SJSA1 (cell line): ENCODE data around the gene FGF6. TPM values are rescaled to one million over a fixed set of nuclear protein-coding genes. Genes with fewer than 3 reads are reported as not detected.
A peak's percentile ranks its signal among the peaks of the same experiment; 100 is the strongest.
"Not testable (repeated sequence)": the region's sequence is repeated elsewhere in the genome, so short reads cannot be mapped to it uniquely, and the experiment has no call there.

ENCODE experiments used
- DNase-seq, 2 experiments: peaks; one replicate each; pipeline ENCODE4 v3.0.0-alpha.2; 2015 to 2020; ENCODE audit warnings: low spot score in 2 of 2, low read depth in 1 of 2
- H3K27ac ChIP-seq: fragments of 250-450 bp; sonication (Bioruptor Pico); 2 replicates; pipeline ENCODE4 v1.5.1; 2020; ENCODE audit warnings: mild to moderate bottlenecking, moderate library complexity
- H3K27me3 ChIP-seq: fragments of 250-450 bp; sonication (Bioruptor Pico); replicated peaks from 2 replicates; pipeline ENCODE4 v1.5.1; 2020; ENCODE audit warnings: mild to moderate bottlenecking, moderate library complexity
- H3K36me3 ChIP-seq: fragments of 250-450 bp; sonication (Bioruptor Pico); 2 replicates; pipeline ENCODE4 v1.5.1; 2020; ENCODE audit warnings: mild to moderate bottlenecking
- H3K4me1 ChIP-seq: fragments of 250-450 bp; sonication (Bioruptor Pico); replicated peaks from 2 replicates; pipeline ENCODE4 v1.6.1; 2021; ENCODE audit warnings: mild to moderate bottlenecking
- H3K4me3 ChIP-seq: fragments of 250-450 bp; sonication (Bioruptor Pico); 2 replicates; pipeline ENCODE4 v1.5.1; 2020; ENCODE audit warnings: mild to moderate bottlenecking
- H3K9me3 ChIP-seq: fragments of 250-450 bp; sonication (Bioruptor Pico); replicated peaks from 2 replicates; pipeline ENCODE4 v1.5.1; 2020; ENCODE audit warnings: mild to moderate bottlenecking
- total RNA-seq: library from RNA; depleted of rRNA; stranded (reverse); fragments of >200 nt; shearing (Covaris generic); gene quantifications from 2 replicates; pipeline ENCODE4 v1.2.3, GENCODE V29; 2014

The FGF6 gene
- total RNA-seq, 1 experiment from 2014 or later, result not detected

DNA sequence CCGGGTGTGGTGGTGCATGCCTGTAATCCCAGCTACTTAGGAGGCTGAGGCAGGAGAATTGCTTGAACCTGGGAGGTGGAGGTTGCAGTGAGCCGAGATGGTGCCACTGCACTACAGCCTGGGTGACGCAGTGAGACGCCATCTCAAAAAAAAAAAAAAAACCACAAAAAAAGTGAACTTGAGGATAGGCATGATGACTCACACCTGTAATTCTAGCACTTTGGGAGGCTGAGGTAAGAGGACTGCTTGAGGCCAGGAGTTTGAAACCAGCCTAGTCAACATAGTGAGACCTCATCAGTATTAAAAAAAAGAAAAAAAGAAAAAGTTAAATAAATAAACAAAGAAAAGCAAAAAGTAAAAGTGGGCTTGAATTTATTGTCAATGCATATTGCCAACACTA, 10.2 kb upstream of the FGF6 start:
- not testable (repeated sequence) for DNase-seq, H3K4me3 ChIP-seq, H3K4me1 ChIP-seq, H3K9me3 ChIP-seq, H3K27ac ChIP-seq, H3K27me3 ChIP-seq, H3K36me3 ChIP-seq

DNA sequence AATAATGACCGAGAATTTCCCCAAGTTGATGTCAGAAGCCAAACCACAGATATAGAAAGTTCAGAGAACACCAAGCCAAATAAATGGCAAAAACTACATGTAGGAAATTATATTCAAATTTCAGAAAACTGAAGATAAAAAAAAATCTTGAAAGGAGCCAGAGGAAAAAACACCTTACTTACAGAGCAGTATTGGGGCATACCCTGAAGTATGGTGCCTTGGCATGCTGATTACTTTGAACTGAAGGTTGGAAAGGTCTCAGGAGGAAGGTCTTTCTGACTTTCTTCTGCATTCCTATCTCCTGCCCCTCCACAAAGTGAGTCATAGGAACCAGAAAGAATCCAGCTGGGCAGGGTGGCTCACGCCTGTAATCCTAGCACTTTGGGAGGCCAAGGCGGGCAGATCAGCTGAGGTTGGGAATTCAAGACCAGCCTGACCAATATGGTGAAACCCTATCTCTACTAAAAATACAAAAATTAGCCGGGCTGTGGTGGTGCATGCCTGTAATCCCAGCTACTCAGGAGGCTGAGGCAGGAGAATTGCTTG, 8.8 kb upstream of the FGF6 start:
- DNase-seq, result no peak
- Histone ChIP-seq H3K36me3 (no peaks in the 10 kb centered on the region), H3K9me3 (no peaks in the 10 kb centered on the region; the same call in 1 of the 2 replicates), H3K27ac (no peak overlapping the region), H3K4me3 (no peak overlapping the region), H3K4me1 (no peaks in the 10 kb centered on the region), H3K27me3 (peaks cover 20% of the 10 kb centered on the region)

DNA sequence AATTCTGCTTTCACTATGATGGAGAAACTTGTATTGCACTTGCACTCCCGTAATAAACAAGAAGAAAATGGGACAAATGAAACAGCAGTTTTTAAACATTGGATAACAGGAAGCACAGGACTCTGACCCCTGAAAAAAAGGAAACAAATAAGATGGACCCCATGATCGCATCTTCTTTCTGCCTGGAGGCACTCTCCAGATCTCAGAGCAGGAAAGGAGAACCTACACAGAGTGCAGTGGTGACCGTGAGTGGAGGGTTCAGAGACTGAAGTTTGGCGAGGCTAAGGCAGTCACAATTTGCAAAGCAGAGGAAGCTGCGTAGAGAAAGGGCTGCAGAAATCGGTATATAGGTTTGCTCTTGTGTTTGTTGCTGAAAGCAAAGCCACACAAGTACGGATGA, 6.1 kb upstream of the FGF6 start:
- Histone ChIP-seq H3K27ac (no peak overlapping the region), H3K9me3 (no peaks in the 10 kb centered on the region; the same call in 1 of the 2 replicates), H3K27me3 (peaks cover 39% of the 10 kb centered on the region), H3K4me1 (no peaks in the 10 kb centered on the region), H3K4me3 (no peak overlapping the region), H3K36me3 (no peaks in the 10 kb centered on the region)
- DNase-seq, result no peak

DNA sequence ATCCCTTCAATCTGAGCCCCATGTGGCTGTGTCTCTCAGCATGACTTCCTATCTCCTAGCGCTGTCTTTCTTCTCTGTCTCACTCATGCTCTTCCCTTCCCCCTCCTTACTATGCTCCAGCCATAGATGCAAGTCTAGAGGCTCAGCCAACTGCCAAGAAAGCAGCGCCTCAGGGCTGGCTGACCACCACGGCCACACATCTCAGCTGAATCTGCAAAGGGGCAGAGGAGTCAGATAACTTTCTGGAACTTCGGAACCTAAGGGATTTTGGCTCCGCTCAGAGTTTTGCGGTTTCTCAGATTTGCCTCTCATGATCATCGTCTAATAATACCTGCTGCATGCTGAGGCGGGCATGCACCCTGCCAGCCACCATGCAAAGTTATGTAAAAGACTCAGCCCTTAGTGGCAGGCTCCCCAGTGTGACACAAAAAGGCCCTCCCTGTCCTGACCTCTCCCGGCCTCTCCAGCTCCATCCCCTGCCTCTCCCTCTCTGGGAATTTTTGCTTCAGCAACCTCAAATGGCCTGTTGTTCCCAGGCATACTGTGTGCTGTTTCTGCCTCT, 5.0 kb upstream of the FGF6 start:
- H3K27me3 ChIP-seq, result peaks cover 47% of the 10 kb centered on the region
- H3K4me1 ChIP-seq, result no peaks in the 10 kb centered on the region
- H3K36me3 ChIP-seq, result no peaks in the 10 kb centered on the region
- no peak overlapping the region for H3K4me3 ChIP-seq
- H3K27ac ChIP-seq, result no peak overlapping the region
- no peaks in the 10 kb centered on the region; the same call in 1 of the 2 replicates for H3K9me3 ChIP-seq
- no peak for DNase-seq

DNA sequence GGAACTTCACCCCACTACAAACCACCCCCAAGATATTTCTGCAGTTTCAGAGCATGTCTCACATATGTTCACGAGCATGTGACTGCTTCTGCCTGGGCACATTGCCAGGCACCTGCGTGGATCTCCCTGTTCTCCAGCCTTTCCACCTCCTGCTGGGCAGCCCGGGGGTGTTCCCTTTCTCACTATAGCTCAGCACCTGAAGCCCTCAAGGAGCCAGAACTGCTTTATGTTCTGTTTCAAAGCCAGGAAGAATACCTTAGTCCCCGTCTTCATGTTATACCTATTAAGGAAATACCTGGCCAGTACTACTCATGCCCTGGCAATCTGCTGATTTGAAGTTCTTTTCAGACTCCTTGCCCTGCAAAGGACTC, 4.2 kb upstream of the FGF6 start:
- H3K9me3 ChIP-seq, result no peaks in the 10 kb centered on the region; the same call in 1 of the 2 replicates
- peaks cover 50% of the 10 kb centered on the region for H3K27me3 ChIP-seq
- H3K4me3 ChIP-seq, result no peak overlapping the region
- no peaks in the 10 kb centered on the region for H3K4me1 ChIP-seq
- no peak for DNase-seq
- H3K27ac ChIP-seq, result no peak overlapping the region
- no peaks in the 10 kb centered on the region for H3K36me3 ChIP-seq

DNA sequence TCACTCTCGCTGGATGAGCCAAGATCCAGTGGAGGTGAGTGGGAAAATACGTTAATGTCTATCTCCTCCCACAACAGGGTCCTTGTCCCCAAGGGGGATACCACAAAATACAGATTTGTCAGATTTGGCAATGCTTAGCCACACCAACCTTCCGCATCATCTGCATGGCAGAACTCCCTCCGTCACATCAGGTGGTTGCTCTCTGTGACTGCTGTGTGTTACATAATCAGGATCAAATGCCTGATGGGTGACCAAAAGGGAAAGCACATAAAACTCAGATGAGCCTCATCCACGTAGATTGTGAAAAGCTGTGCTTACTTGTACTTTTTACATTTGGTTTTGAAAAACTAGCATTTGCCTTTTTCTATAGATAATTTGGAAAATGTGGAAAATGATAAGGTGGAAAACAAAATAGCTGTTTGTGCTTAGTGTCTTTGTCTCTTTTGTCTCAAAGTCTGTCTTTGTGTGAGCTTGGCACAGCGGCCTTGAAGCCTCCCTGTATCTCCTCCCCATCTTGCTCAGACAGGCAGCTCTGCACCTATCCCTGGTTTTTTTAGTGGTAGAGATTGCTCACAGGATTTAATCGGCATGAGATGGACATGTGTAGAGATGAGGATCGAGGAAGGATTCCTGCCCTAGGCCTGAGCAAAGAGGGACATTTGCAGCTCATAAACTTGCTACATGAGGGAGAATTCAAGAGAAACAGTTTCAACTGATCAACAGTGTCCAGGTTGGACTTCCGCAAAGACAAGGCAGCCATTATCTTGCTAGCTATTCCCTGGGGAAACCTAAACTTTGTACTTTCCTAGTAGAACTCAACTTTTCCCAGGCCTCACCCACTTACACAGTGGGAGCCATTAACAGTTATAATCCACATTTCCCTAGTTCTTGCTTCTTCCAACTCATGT, 3.6 kb upstream of the FGF6 start:
- Histone ChIP-seq H3K4me3 (no peak overlapping the region), H3K9me3 (no peaks in the 10 kb centered on the region; the same call in 1 of the 2 replicates), H3K27me3 (peaks cover 52% of the 10 kb centered on the region), H3K27ac (no peak overlapping the region), H3K36me3 (no peaks in the 10 kb centered on the region), H3K4me1 (no peaks in the 10 kb centered on the region)
- DNase-seq, result no peak

DNA sequence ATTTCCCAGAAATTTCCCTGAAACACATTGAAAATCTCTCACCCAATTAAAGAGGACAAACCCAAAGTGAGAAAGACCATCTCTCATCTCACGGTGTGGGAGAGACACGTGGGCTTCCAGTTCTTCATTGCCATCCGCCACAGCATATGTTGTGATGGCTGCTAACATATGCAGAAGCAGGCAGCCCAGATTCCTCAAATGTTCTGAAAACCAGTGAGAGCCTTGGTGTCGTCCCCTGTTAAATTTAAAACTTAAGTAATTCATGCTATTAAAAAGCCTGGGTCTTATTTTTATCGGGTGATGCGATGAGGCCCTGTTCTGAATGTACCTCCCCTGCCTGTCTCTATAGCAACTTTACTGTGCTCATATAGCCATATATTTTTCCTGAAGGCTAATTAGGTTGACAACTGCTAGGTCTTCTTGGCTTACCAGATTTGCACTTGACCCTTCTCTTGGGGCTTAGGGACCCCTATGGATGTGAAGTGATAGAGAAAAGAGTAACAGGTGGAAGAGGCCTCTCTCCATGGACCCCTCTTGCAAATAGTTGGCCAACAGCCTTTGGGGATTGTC, 2.8 kb upstream of the FGF6 start:
- Histone ChIP-seq H3K4me1 (no peaks in the 10 kb centered on the region), H3K27me3 (peaks cover 52% of the 10 kb centered on the region), H3K27ac (no peak overlapping the region), H3K4me3 (no peak overlapping the region), H3K9me3 (no peaks in the 10 kb centered on the region; the same call in 1 of the 2 replicates), H3K36me3 (no peaks in the 10 kb centered on the region)
- no peak for DNase-seq

DNA sequence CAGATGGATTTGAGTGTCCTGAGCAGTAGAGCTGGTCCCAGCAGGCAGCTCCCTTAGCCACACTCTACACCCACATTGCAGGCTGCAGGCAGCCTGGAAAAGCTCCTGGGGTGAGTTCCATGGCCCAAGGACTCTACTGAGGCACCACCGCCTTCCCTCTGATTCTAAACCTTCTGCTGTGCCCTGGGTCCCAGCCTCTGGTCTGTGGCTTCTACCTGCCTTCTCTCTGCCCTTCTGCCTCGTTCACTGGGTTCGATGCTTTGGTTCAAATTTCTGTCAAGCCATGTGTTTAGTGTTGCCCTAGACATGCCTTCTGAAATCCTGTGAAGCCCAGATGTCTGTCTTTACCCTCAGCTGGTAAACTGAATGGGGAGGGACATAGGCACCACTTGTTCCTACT, 1.5 kb upstream of the FGF6 start:
- H3K36me3 ChIP-seq, result no peaks in the 10 kb centered on the region

DNA sequence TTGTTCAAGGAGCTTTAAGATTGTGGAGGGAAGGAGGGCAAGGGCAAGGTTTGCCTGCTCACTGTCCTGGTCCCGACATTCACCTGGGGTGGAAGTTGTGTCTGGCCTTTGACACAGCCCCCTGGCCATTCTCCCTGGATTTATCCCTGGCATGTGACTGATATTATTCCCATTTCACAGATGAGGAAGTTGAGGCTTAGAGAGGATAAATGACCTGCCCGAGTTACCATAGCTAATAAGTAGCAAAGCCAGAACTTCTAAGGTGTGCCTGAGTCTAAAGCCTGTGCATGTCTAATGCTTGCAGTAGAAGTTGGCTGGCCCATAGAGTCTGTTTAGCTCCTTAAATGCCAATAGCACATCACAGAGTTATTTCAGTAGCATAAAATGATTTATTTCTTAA, 720 bp upstream of the FGF6 start:
- no peaks in the 10 kb centered on the region for H3K4me1 ChIP-seq
- no peaks in the 10 kb centered on the region for H3K36me3 ChIP-seq
- no peak overlapping the region for H3K4me3 ChIP-seq
- DNase-seq, result no peak
- H3K27me3 ChIP-seq, result peaks cover 56% of the 10 kb centered on the region
- H3K27ac ChIP-seq, result no peak overlapping the region
- H3K9me3 ChIP-seq, result no peaks in the 10 kb centered on the region

More for the DNA sequence above, 1.5 kb upstream of the FGF6 start:
- peaks cover 55% of the 10 kb centered on the region for H3K27me3 ChIP-seq
- H3K4me3 ChIP-seq, result no peak overlapping the region
- H3K9me3 ChIP-seq, result no peaks in the 10 kb centered on the region
- no peak overlapping the region for H3K27ac ChIP-seq
- no peaks in the 10 kb centered on the region for H3K4me1 ChIP-seq
- DNase-seq, result no peak

DNA sequence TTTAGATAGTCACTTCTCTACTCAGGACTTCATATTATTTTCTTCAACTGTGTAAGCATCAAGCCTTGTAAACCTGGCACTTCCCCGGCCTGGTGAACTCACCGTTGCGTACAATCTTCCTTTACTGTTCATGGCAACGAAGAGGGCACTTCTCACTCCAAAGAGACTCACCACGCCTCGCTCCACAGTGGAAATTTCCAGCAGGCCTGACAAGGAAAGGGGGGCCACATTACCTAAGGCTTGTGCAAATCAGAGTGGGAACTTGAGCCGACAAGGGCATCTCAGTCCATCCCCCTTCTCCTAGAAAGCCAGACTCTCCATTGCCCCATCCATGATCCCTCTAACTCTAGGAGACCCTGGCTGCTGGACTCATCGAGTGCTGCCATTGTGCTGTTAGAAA, 1.6 kb downstream of the FGF6 start:
- peaks cover 48% of the 10 kb centered on the region for H3K27me3 ChIP-seq
- no peak overlapping the region for H3K27ac ChIP-seq
- H3K4me3 ChIP-seq, result no peak overlapping the region
- no peak for DNase-seq
- H3K9me3 ChIP-seq, result no peaks in the 10 kb centered on the region
- H3K36me3 ChIP-seq, result no peaks in the 10 kb centered on the region
- H3K4me1 ChIP-seq, result no peaks in the 10 kb centered on the region

DNA sequence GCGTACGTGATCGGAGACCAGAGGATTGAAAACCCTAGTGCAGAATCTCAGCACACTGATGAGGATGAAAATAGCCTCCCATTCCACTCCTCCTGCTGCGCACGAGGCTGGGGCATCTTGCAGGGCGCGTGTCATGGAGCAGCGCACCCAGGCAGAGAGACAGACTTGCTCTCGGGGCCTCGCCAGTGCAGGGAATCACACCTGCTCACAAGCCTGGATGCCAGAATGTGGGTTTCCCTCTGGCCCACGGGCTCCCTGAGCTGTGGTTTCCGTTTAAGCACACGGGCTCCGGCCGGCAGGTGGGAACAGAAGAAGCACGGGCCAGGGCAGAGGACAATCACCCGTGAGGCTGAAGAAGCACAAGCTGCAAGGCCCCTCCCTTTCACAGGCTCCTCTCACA, 2.0 kb downstream of the FGF6 start:
- DNase-seq, result no peak
- Histone ChIP-seq H3K27ac (no peak overlapping the region), H3K4me1 (no peaks in the 10 kb centered on the region), H3K9me3 (no peaks in the 10 kb centered on the region), H3K36me3 (no peaks in the 10 kb centered on the region), H3K4me3 (no peak overlapping the region), H3K27me3 (peaks cover 46% of the 10 kb centered on the region)

DNA sequence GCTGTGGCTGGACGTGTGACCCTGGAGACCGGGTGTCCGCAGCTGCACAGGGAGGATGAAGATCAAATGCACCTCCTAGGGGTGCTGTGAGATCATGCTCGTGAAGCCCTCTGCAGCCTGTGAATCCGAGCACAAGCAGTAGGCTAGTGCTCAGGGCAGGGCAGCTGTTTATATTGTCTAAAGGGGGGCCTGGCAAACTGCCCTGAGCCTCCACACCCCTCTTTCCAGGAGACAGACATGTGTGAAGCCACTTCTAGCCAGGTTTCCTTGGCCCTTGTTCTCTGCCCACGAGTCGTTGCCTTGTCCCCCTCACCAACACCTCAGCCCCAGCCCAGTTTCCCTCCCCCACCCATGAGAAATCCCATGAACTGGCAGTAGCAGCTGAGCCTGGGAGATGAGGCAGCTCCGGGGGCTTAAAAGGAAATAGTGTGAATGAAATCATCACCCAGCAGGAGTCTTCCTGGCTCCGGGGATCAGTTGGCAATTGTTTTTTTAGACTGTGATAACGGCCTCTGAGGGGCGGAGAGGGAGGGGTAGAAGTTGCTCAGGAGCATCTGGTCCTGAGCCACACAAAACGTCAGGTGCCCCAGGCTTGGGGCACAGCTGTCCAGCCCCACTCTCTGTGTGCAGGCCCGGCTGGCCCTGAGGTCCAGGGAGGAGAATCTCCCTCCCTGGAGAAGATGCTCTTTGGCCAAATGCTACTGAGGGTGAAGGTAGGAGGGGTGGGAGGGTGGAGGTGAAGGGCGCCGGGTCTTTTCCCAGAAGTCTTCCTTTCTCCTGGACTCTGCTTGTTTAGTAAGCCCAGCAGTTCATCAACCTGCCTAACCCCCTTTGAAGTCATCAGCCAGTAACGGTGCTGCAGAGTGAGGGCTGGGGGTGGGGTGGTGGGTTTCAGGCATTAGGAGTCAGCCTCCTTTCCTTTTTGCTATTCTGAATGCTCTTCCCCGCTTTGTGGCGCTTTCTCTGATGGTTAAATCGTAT, 4.0 kb downstream of the FGF6 start:
- Histone ChIP-seq H3K9me3 (no peaks in the 10 kb centered on the region), H3K4me1 (no peaks in the 10 kb centered on the region), H3K4me3 (no peak overlapping the region), H3K36me3 (no peaks in the 10 kb centered on the region), H3K27ac (no peak overlapping the region), H3K27me3 (peaks cover 35% of the 10 kb centered on the region)
- DNase-seq, result peak in 1 of 2 experiments; percentile 32
